Lower lobe of right lung (tissue), 2 donors: Measurements from ENCODE around the gene ISCA1. TPM values are rescaled to one million over a fixed set of nuclear protein-coding genes. Genes with fewer than 3 reads are reported as not detected.

Experiments used
- ATAC-seq, 2 donors: fragments of 200-7000 bp; cut with Tn5 transposase; one replicate each; pipeline ENCODE4 v1.9.1; 2020 to 2022; ENCODE audit warnings: mild to moderate bottlenecking in 2 of 2, moderate library complexity in 2 of 2
- DNase-seq: peaks from one replicate; pipeline ENCODE4 v3.0.0-alpha.2; 2020
- H3K27ac ChIP-seq: fragments of 200-600 bp; one replicate; pipeline ENCODE4 v1.8.0; 2022
- H3K27me3 ChIP-seq: fragments of 200-600 bp; one replicate; pipeline ENCODE4 v1.8.0; 2022; ENCODE audit warnings: low read depth
- H3K36me3 ChIP-seq: fragments of 200-600 bp; one replicate; pipeline ENCODE4 v1.8.0; 2022; ENCODE audit warnings: mild to moderate bottlenecking
- H3K4me1 ChIP-seq: fragments of 200-600 bp; one replicate; pipeline ENCODE4 v1.8.0; 2022
- H3K4me3 ChIP-seq: fragments of 200-600 bp; one replicate; pipeline ENCODE4 v1.8.0; 2022; ENCODE audit warnings: mild to moderate bottlenecking
- H3K9me3 ChIP-seq: fragments of 200-600 bp; one replicate; pipeline ENCODE4 v1.8.0; 2022
- intact Hi-C: fragments of 100-400 bp; cut with DNase I; formaldehyde crosslinking; loops from one replicate; pipeline ENCODE4 v1.11.0; 2022
- total RNA-seq: library from RNA; stranded (reverse); fragmentation: NEBNext Ultra II Directional; extraction: Animal tissue kit (Norgen Biotek cat#: 25700); gene quantifications from one replicate; pipeline ENCODE4 v1.2.1, GENCODE V29; 2021
- TF ChIP-seq, protein P1 (sequence below): fragments of 200-600 bp; IDR thresholded peaks from one replicate; pipeline ENCODE4 v1.8.0; 2022; ENCODE audit warnings: antibody characterized with exemption, mild to moderate bottlenecking
- donor health status: DM: no; HTN: yes; CAD: no; lungs with severe emphysema.

ISCA1 gene
- total RNA-seq, 1 donor from 2014 or later, result 24.1 TPM

GRCh38 chr9:86277072-86277471 is 5.3 kb downstream of the ISCA1 start:
- no peaks in the 10 kb centered on the region for H3K27me3 ChIP-seq
- TF ChIP-seq, protein P1, sequence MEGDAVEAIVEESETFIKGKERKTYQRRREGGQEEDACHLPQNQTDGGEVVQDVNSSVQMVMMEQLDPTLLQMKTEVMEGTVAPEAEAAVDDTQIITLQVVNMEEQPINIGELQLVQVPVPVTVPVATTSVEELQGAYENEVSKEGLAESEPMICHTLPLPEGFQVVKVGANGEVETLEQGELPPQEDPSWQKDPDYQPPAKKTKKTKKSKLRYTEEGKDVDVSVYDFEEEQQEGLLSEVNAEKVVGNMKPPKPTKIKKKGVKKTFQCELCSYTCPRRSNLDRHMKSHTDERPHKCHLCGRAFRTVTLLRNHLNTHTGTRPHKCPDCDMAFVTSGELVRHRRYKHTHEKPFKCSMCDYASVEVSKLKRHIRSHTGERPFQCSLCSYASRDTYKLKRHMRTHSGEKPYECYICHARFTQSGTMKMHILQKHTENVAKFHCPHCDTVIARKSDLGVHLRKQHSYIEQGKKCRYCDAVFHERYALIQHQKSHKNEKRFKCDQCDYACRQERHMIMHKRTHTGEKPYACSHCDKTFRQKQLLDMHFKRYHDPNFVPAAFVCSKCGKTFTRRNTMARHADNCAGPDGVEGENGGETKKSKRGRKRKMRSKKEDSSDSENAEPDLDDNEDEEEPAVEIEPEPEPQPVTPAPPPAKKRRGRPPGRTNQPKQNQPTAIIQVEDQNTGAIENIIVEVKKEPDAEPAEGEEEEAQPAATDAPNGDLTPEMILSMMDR, result no peak
- peaks cover 28% of the 10 kb centered on the region for H3K36me3 ChIP-seq
- ATAC-seq, result no peak
- intact Hi-C loops, result no loop called here
- no peak overlapping the region for H3K4me3 ChIP-seq
- DNase-seq, result no peak
- no peaks in the 10 kb centered on the region for H3K9me3 ChIP-seq
- peaks cover 33% of the 10 kb centered on the region for H3K4me1 ChIP-seq
- no peak overlapping the region for H3K27ac ChIP-seq

DNA sequence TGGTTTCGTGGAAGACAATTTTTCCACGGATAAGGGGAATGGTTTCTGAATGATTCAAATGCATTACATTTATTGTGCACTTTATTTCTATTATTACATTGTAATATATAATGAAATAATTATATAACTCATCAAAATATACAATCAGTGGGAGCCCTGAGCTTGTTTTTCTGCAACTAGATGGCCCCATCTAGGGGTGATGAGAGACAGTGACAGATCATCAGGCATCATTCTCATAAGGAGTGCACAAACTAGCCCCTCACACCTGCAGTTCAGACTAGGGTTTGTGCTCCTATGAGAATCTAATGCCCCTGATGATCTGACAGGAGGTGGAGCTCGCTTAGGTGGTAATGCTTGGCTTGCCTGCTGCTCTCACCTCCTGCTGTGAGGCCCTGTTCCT is 6.4 kb downstream of the ISCA1 start:
- no peak for ATAC-seq
- no peaks in the 10 kb centered on the region for H3K9me3 ChIP-seq

GRCh38 chr9:86274821-86275643 is 7.3 kb downstream of the ISCA1 start:
- Histone ChIP-seq H3K27me3 (no peaks in the 10 kb centered on the region), H3K9me3 (no peaks in the 10 kb centered on the region), H3K4me3 (no peak overlapping the region), H3K27ac (no peak overlapping the region), H3K36me3 (peaks cover 40% of the 10 kb centered on the region), H3K4me1 (peaks cover 19% of the 10 kb centered on the region)
- TF ChIP-seq, protein P1, result no peak
- intact Hi-C loops, result no loop called here
- DNase-seq (no peak), ATAC-seq (no peak)

More for the DNA sequence above, 6.4 kb downstream of the ISCA1 start:
- peaks cover 28% of the 10 kb centered on the region for H3K4me1 ChIP-seq
- TF ChIP-seq, protein P1, result no peak
- H3K27ac ChIP-seq, result no peak overlapping the region
- no peaks in the 10 kb centered on the region for H3K27me3 ChIP-seq
- DNase-seq, result no peak
- intact Hi-C loops, result no loop called here
- H3K36me3 ChIP-seq, result peaks cover 40% of the 10 kb centered on the region
- no peak overlapping the region for H3K4me3 ChIP-seq

GRCh38 chr9:86272221-86272620 is 10.1 kb downstream of the ISCA1 start:
- DNase-seq (no peak), ATAC-seq (no peak)
- H3K27ac ChIP-seq, result no peak overlapping the region
- no peaks in the 10 kb centered on the region for H3K27me3 ChIP-seq
- H3K4me3 ChIP-seq, result no peak overlapping the region
- intact Hi-C loops, result no loop called here
- peaks cover 2% of the 10 kb centered on the region for H3K4me1 ChIP-seq
- H3K9me3 ChIP-seq, result no peaks in the 10 kb centered on the region
- TF ChIP-seq, protein P1, result no peak
- H3K36me3 ChIP-seq, result peaks cover 48% of the 10 kb centered on the region

- Histone ChIP-seq H3K4me1 (no peaks in the 10 kb centered on the region), H3K4me3 (no peak overlapping the region), H3K9me3 (no peaks in the 10 kb centered on the region), H3K36me3 (peaks cover 43% of the 10 kb centered on the region), H3K27me3 (no peaks in the 10 kb centered on the region), H3K27ac (no peak overlapping the region)
- TF ChIP-seq, protein P1, result no peak
- ATAC-seq, result no peak
- DNase-seq, result no peak
- intact Hi-C loops, result no loop called here
These were observed 18.5 kb downstream of the ISCA1 start for GRCh38 chr9:86263876-86264275.
